Activated CD4-positive, alpha-beta T cell treated with anti-CD3 and anti-CD28 coated beads for 4 hours (primary cell): ENCODE data around the gene TSPAN5.

Experiments
- DNase-seq, 2 donors: peaks; one replicate each; pipeline ENCODE4 v3.0.0-alpha.2; 2020

The TSPAN5 gene

DNA sequence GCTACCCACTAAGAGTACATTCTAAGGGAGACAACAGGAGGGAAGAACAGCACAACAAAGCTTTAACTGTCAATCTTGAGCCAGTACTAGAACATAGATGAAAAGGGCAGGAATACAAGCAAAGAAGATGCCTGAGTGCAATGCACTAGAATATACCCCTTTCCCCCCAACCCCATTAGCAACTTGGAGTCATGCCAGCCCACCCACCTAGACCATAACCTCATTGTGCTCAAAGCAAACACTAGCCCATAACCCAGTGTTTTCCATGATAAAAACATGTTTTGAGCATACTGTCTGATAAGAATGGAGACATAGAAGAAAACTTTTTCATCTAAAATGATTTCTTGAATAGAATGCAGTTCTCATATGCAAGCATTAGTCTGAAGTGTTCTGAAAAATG, 214.0 kb downstream of the TSPAN5 start:
- DNase-seq = no peak

DNA sequence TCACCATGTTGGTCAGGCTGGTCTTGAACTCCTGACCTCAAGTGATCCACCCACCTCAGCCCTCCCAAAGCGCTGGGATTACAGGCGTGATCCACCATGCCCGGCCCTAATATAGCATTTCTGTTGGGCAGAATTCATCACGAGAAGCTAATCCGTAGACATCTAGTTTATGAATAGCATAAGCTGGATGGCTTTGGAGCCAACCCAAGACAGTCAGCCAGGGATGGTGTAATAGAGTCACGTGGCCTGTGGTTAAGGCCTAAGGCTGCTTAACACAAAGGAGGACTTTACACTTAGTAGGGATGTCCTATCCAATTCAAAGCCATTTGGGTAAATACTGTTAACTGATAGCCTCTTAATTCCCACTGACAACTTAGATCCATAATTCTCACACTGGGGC, 223.6 kb downstream of the TSPAN5 start:
- DNase-seq = no peak

DNA sequence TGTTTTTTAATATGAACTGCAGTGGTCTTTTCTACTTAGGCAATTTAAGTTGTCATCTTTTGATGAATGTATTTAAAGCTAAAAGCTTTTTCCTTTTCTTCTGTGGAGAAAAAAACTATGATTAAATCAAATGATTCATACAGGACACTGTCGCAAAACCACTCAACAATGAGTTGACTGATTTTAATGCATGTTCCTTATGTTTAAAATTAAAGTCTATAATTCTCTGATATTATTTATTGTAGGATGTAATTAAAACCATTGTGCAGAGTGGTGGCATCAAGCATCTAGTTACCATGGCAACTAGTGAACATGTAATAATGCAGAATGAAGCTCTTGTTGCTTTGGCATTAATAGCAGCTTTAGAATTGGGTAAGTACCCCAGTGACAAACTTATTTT, 224.7 kb downstream of the TSPAN5 start:
- DNase-seq = no peak

DNA sequence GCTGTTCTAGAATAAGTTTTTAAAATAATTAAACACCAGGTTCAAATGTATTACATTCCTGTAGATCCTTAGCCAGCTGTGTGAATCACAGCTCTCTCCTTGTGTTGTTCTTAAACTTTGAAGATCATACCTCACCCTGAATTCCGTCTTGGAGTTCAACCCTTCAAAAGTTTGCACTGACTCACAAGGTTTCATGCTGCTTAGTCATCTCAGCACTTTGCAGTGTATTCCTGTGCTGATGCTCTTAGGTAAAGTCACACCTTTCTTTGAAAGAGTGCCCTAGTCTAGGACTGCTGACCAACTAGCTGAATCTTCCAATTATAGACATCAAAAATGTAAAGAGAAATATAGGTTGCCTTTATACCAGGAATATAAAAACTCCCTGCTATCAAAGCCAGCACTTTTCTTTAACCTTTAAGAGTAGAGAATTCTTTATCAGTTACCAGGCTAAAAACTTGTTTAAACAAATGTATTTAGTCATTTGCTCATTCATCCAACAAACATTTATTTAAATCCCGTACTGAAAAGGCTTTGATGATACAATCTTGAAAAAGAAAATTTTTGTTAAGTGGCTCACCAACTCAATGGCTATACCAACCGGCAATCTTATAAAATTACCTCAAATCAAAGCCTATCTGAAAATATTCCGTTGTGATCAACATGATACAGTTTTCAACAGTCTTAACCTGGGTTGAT, 227.6 kb downstream of the TSPAN5 start:
- no peak for DNase-seq

DNA sequence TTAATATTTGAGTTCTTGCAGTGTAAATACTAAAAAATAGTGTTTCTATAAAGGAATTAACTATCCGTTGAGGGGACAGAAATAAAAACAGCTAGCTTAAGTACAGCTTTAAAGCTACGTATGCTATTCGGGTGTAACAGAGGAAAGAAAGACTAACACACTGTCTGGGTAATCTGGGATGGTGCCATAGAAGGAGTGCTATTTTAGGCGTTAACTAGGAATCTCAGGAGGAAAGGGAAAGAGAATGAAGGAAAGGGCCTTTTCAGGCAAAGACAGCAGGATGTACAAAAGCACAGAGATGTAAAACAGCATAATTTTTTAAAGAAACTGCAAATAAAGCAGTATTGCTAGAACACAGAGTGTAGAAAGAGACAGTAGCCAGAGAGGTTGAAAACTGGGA, 235.4 kb downstream of the TSPAN5 start:
- DNase-seq = no peak

DNA sequence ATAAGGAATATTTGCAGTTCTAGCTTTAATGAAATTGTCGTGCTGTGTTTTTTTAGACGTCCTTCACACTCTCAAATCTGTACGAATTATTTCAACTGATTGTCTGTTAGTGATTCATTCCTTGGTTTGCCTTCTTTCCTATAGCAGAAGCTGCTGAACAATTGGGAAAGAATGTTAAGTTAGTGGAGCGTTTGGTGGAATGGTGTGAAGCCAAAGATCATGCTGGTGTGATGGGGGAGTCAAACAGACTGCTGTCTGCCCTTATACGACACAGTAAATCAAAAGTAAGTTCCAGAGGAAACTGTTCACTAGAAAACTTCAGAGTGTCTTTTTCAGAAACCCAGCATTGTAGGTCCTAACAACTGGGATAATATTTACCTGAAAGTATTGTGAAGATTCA, 237.3 kb downstream of the TSPAN5 start:
- no peak for DNase-seq
